Measurements from ENCODE around the gene GABBR2.

GABBR2 gene

GRCh38 chr9:98732091-98732490 is 23.4 kb upstream of the GABBR2 start:
- Mint-ChIP-seq H3K4me3 (no peak overlapping the region), H3K27ac (no peak overlapping the region), H3K4me1 (ENCODE audit: low read depth) (no peaks in the 10 kb centered on the region), H3K27me3 (no peaks in the 10 kb centered on the region), H3K9me3 (no peaks in the 10 kb centered on the region), H3K36me3 (ENCODE audit: low read depth) (peaks cover 25% of the 10 kb centered on the region)

- Mint-ChIP-seq H3K4me3 (no peak overlapping the region), H3K27me3 (no peaks in the 10 kb centered on the region), H3K36me3 (ENCODE audit: low read depth) (peaks cover 13% of the 10 kb centered on the region), H3K4me1 (ENCODE audit: low read depth) (no peaks in the 10 kb centered on the region), H3K9me3 (no peaks in the 10 kb centered on the region), H3K27ac (no peak overlapping the region)
These were observed 22.1 kb upstream of the GABBR2 start for GRCh38 chr9:98730871-98731270.

- Mint-ChIP-seq H3K4me1 (ENCODE audit: low read depth) (no peaks in the 10 kb centered on the region), H3K27me3 (peaks cover 9% of the 10 kb centered on the region), H3K27ac (no peak overlapping the region), H3K36me3 (ENCODE audit: low read depth) (no peaks in the 10 kb centered on the region), H3K9me3 (peaks cover 3% of the 10 kb centered on the region), H3K4me3 (no peak overlapping the region)
These were observed 19.8 kb upstream of the GABBR2 start for GRCh38 chr9:98728500-98728899.

GRCh38 chr9:98727428-98727827 is 18.7 kb upstream of the GABBR2 start:
- no peak overlapping the region for H3K4me3 Mint-ChIP-seq
- H3K27me3 Mint-ChIP-seq, result peaks cover 17% of the 10 kb centered on the region

GRCh38 chr9:98726735-98727134 is 18.0 kb upstream of the GABBR2 start:
- Mint-ChIP-seq H3K4me1 (ENCODE audit: low read depth) (no peaks in the 10 kb centered on the region), H3K9me3 (peaks cover 3% of the 10 kb centered on the region), H3K27me3 (peaks cover 18% of the 10 kb centered on the region), H3K4me3 (no peak overlapping the region), H3K27ac (no peak overlapping the region), H3K36me3 (ENCODE audit: low read depth) (no peaks in the 10 kb centered on the region)

More at GRCh38 chr9:98727428-98727827, 18.7 kb upstream of the GABBR2 start:
- H3K9me3 Mint-ChIP-seq, result peaks cover 3% of the 10 kb centered on the region
- no peaks in the 10 kb centered on the region for H3K4me1 Mint-ChIP-seq (ENCODE audit: low read depth)
- no peak overlapping the region for H3K27ac Mint-ChIP-seq
- no peaks in the 10 kb centered on the region for H3K36me3 Mint-ChIP-seq (ENCODE audit: low read depth)

GRCh38 chr9:98724810-98725530 is 16.2 kb upstream of the GABBR2 start:
- Mint-ChIP-seq H3K27ac (no peak overlapping the region), H3K4me1 (ENCODE audit: low read depth) (no peaks in the 10 kb centered on the region), H3K4me3 (no peak overlapping the region), H3K9me3 (peaks cover 3% of the 10 kb centered on the region), H3K36me3 (ENCODE audit: low read depth) (no peaks in the 10 kb centered on the region), H3K27me3 (peaks cover 24% of the 10 kb centered on the region)

- H3K9me3 Mint-ChIP-seq, result peaks cover 3% of the 10 kb centered on the region
- peaks cover 30% of the 10 kb centered on the region for H3K27me3 Mint-ChIP-seq
- no peak overlapping the region for H3K4me3 Mint-ChIP-seq
- H3K36me3 Mint-ChIP-seq (ENCODE audit: low read depth), result no peaks in the 10 kb centered on the region
- no peaks in the 10 kb centered on the region for H3K4me1 Mint-ChIP-seq (ENCODE audit: low read depth)
- no peak overlapping the region for H3K27ac Mint-ChIP-seq
These were observed 12.9 kb upstream of the GABBR2 start for GRCh38 chr9:98721643-98722042.

GRCh38 chr9:98720402-98720801 is 11.7 kb upstream of the GABBR2 start:
- Mint-ChIP-seq H3K4me1 (ENCODE audit: low read depth) (no peaks in the 10 kb centered on the region), H3K27me3 (peaks cover 42% of the 10 kb centered on the region), H3K36me3 (ENCODE audit: low read depth) (no peaks in the 10 kb centered on the region), H3K9me3 (peaks cover 3% of the 10 kb centered on the region), H3K4me3 (no peak overlapping the region), H3K27ac (no peak overlapping the region)

- H3K36me3 Mint-ChIP-seq (ENCODE audit: low read depth), result no peaks in the 10 kb centered on the region
- H3K4me1 Mint-ChIP-seq (ENCODE audit: low read depth), result no peaks in the 10 kb centered on the region
- no peak overlapping the region for H3K27ac Mint-ChIP-seq
- H3K4me3 Mint-ChIP-seq, result no peak overlapping the region
- H3K9me3 Mint-ChIP-seq, result peaks cover under 1% of the 10 kb centered on the region
- H3K27me3 Mint-ChIP-seq, result peaks cover 40% of the 10 kb centered on the region
These were observed 10.3 kb upstream of the GABBR2 start for GRCh38 chr9:98719055-98719454.

- Mint-ChIP-seq H3K36me3 (ENCODE audit: low read depth) (no peaks in the 10 kb centered on the region), H3K27me3 (peaks cover 50% of the 10 kb centered on the region), H3K4me3 (no peak overlapping the region), H3K4me1 (ENCODE audit: low read depth) (no peaks in the 10 kb centered on the region), H3K9me3 (no peaks in the 10 kb centered on the region), H3K27ac (no peak overlapping the region)
These were observed 6.1 kb upstream of the GABBR2 start for GRCh38 chr9:98714833-98715232.

DNA sequence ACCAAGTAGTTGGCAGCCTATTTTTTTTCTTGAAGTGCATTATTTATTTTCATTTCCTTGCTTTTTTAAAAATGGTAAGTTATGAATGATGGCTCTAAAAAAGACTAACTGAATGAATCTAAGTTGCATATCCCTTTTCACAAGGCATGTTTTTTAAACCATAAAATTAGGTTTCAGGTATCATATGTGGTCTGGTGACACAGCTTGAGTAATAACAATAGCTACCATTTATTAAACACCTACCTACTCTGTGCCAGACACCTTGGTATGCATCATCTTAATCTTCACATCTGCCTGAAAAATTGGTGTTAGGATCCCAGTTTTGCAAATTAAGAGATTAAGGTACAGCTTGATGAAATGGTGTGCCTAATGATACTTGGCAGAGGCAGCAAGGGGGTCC is 4.3 kb upstream of the GABBR2 start:
- Mint-ChIP-seq H3K9me3 (no peaks in the 10 kb centered on the region), H3K27me3 (peaks cover 53% of the 10 kb centered on the region), H3K36me3 (ENCODE audit: low read depth) (no peaks in the 10 kb centered on the region), H3K27ac (no peak overlapping the region), H3K4me1 (ENCODE audit: low read depth) (no peaks in the 10 kb centered on the region), H3K4me3 (no peak overlapping the region)

DNA sequence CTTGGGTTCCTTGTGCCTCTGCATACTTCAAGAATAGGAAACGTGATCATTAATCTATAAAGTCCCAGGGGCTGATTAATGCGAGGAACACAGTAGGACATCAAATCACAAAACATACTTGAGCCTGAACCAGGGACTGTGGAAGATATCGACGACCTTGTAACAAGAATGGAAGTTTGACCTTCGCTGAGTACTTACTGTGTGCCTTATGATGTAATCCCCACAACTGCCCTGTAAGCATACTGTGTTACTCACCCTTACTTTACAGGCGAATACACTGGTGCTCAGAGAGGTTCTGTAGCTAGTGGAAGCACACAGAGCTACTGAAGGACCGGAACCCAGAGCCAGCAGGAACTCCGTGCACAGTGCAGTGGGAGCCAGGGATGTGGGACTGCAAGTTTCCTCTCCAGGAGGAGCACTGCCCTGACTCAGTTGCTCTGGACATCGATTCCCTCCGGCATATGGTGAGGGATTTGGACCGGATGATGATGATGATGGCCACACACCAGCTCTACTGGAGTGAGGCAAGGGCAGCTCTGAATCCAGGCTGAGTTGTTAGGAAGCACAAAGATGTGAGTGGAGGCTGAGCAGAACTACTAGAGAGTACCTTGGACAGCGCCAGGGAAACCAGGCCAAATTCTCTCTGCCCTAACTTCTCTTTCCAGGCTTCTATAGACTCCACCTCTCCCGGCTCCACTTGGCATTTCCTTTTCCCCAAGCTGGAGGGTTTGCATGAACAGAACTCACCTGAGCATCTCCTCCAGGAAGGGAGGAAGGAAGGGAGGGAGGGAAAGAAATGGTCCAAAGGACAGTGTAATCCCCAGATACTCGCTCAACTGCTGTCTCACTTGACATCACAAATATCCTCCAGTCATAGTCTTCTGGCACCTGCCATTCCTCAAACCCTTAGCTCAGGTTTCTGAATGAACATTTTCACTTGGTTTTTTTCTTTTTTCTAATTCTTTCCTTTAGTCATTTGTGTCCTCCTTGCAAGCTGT is 1.5 kb upstream of the GABBR2 start:
- Mint-ChIP-seq H3K9me3 (no peaks in the 10 kb centered on the region), H3K27me3 (peaks cover 59% of the 10 kb centered on the region), H3K27ac (no peak overlapping the region), H3K4me1 (ENCODE audit: low read depth) (no peaks in the 10 kb centered on the region), H3K4me3 (no peak overlapping the region), H3K36me3 (ENCODE audit: low read depth) (no peaks in the 10 kb centered on the region)

- no peaks in the 10 kb centered on the region for H3K36me3 Mint-ChIP-seq (ENCODE audit: low read depth)
- no peaks in the 10 kb centered on the region for H3K9me3 Mint-ChIP-seq
- no peak overlapping the region for H3K27ac Mint-ChIP-seq
- no peaks in the 10 kb centered on the region for H3K4me1 Mint-ChIP-seq (ENCODE audit: low read depth)
- no peak overlapping the region for H3K4me3 Mint-ChIP-seq
- H3K27me3 Mint-ChIP-seq, result peaks cover 70% of the 10 kb centered on the region
These were observed 417 bp downstream of the GABBR2 start for GRCh38 chr9:98708103-98708932.

GRCh38 chr9:98707166-98708102 is 1.3 kb downstream of the GABBR2 start:
- Mint-ChIP-seq H3K27me3 (peaks cover 69% of the 10 kb centered on the region), H3K4me3 (no peak overlapping the region), H3K27ac (no peak overlapping the region), H3K4me1 (ENCODE audit: low read depth) (no peaks in the 10 kb centered on the region), H3K36me3 (ENCODE audit: low read depth) (no peaks in the 10 kb centered on the region), H3K9me3 (no peaks in the 10 kb centered on the region)

Data from stimulated activated naive CD8-positive, alpha-beta T cell treated with anti-CD3 and anti-CD28 coated beads, Interleukin-15, Interleukin-2, amounts not matched to agents 100 ng/mL and 50 ng/mL, for 24 hours (primary cell).